Measurements from ENCODE around the gene MOV10L1. TPM values are rescaled to one million over a fixed set of nuclear protein-coding genes. Genes with fewer than 3 reads are reported as not detected.

The MOV10L1 gene
- polyA plus RNA-seq (ENCODE audit: insufficient read length) = 0.82 TPM

GRCh38 chr22:50089682-50090411 is at the start of gene MOV10L1:
TSS of gene MOV10L1 (plus strand) at chr22:50090006. CDS start at chr22:50090089, 83 bp downstream.
- no peak for DNase-seq (ENCODE audit: low read depth)

- no peak for DNase-seq (ENCODE audit: low read depth)
These were observed 49.1 kb upstream of the MOV10L1 start for GRCh38 chr22:50040717-50041116.

DNA sequence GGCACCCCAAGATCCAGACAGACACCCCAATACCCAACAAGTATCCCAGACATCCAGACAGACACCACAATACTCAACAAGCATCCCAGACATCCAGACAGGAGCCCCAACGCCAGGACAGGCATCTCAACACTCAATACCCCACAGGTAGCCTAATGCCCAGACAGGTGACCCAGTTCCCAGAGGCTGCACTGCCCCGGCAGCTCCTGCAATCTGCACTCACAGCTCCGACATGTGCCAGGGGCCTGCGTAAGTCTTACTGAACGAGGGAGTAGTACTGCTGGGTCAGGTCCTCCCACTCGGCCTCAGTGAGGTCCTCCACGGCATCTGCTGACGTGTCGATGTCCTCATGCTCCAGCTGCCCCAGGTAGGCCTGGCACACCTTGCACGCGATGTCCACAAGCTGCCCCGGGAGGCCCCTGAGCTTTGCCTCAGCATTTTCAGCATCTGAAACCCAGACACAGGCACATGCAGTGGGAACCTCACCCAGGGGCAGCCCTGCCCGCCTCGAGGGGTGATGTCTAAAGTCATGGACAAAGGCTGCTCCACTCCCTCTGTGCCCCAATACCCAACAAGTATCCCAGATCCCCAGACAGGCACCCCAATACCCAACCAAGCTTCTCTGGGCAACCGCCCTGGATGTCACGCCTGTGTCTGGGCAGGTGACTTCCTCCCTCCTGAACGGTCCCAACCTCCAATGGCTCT is 48.3 kb upstream of the MOV10L1 start:
- no peak for DNase-seq (ENCODE audit: low read depth)

- no peak for DNase-seq (ENCODE audit: low read depth)
These were observed 45.2 kb upstream of the MOV10L1 start for GRCh38 chr22:50044485-50045118.

- DNase-seq (ENCODE audit: low read depth) = no peak
These were observed 44.4 kb upstream of the MOV10L1 start for GRCh38 chr22:50045211-50046018.

GRCh38 chr22:50046019-50046415 is 43.8 kb upstream of the MOV10L1 start:
- no peak for DNase-seq (ENCODE audit: low read depth)

DNA sequence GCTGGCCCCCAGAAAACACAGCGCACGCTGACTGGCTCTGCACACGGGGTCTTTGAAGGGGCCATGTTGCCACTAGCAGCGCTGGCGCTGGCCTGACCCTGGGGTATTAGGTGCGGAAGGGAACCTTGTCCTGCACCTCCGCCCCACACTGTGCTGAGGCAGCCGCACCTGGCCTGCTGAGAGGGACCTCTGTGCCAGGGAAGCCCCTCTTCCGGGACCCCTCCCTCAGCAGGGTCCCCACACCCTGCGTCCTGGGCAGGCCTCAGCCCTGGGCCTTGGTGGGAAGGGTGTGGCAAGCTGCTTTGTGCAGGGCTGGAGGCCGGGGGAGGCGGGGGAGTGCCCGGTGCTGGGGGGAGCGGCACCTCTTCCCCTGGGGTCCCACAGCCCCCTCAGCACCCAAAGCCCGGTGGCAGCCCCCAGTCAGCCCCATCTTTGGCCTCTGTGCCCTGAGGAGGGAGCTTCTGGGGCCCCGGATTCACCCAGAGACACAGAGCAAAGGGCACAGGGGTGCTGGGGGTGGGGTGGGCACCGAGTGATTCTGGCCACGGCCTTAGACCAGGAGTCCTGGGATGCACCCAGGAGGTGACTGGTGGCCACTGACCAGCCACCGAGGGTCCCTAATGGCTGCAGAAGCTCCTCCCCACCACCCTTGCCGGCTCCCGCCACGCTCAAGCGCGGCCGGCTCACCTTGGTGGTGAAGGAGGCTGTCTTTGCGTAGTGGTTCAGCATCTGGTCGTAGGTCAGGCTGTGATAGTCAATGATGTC is 43.1 kb upstream of the MOV10L1 start:
- DNase-seq (ENCODE audit: low read depth) = no peak

GRCh38 chr22:50047346-50047745 is 42.5 kb upstream of the MOV10L1 start:
- DNase-seq (ENCODE audit: low read depth) = no peak

GRCh38 chr22:50048061-50048765 is 41.6 kb upstream of the MOV10L1 start:
- DNase-seq (ENCODE audit: low read depth) = no peak

- no peak for DNase-seq (ENCODE audit: low read depth)
These were observed 41.0 kb upstream of the MOV10L1 start for GRCh38 chr22:50048836-50049235.

DNA sequence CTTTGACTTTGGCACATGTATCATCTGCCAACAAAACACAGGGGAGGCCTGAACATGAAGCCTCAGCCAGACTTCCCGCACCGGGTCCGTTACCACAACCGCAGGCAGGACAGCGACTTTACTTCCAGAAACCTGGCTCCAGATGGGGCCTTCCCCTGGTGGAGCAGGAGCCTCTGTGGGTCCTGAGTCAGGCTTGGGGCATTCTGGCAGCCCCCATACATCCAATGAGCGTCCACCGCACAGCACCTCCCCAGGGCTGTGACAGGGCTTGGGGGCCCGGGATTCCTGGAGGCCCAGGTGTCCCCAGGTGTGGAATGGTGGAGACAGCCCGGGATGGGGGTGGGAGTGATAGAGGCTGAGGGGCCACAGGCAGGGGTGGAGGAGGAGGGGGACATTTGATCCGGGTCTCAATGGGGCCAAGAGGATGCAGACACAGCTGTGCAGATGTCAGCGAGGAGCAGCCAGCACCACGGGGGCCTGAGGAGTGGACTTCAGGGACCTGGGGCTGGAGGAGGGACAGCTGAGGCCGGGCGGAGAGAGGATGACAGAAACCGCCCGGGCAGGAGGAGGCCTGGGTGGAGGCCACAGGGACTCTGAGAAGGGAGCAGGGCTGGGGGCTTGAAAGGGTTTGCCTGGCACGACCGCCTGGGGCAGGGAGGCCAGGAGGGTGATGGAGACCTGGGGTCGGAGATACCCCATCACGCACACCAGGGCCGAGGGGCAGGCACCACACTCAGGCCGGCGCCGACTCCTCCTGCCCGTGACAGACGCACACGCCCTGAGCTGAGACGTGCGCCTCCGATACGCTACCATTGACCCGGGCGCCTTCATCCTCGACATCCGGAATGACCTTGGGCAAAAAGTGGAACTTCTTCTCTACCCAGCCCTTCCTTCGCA is 40.3 kb upstream of the MOV10L1 start:
- no peak for DNase-seq (ENCODE audit: low read depth)

- no peak for DNase-seq (ENCODE audit: low read depth)
These were observed 37.9 kb upstream of the MOV10L1 start for GRCh38 chr22:50051930-50052329.

DNA sequence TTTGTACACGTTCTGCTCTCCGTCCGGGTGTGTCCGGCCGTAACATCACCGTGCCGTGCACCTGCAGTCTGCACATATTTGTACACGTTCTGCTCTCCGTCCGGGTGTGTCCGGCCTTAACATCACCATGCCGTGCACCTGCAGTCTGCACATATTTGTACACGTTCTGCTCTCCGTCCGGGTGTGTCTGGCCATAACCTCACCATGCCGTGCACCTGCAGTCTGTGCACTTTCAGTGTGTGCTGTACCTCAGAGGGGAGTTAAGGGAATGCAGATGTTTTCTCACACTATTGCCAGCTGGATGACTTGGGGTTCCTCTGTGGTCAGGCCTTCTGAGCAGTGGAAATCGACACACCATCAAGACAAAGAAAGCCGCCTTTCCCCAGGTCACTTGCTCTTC is 35.9 kb upstream of the MOV10L1 start:
- DNase-seq (ENCODE audit: low read depth) = no peak

DNA sequence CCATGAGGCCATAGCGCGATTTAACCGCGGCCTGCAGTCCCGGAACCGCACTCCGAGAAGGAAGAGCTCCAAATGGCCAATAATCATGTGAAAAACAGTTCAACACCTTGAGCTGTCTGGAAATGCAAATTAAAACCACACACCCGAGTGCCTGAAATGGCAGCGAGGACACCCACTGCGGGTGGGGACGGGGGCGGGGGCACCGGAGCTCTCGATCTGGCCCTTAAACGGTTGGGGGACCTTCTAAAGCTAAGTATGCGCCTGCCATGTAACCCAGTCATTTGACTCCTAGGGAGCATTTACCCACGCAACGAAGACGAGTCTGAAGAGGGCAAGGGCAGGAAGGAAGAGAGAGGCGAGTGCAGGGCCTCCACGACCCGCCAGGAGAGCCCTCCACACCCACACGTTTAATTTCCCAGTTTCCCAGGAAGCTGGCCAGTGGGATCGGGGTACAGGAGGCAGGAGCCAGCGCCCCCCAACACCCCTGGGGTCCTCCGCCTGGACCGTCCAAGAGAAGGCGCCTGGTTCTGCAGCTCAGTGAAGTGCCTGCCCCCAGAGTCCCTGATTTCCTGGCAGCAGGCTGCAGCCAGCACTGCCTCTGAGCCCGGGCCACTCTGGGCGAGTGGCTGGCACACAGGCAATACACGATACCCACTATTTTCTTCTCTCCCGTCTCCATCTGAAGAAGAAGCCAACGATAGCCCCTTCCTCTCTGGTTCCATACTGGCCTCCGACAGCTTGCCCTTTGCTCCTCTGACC is 33.4 kb upstream of the MOV10L1 start:
- DNase-seq (ENCODE audit: low read depth) = no peak

GRCh38 chr22:50057278-50058060 is 32.3 kb upstream of the MOV10L1 start:
- no peak for DNase-seq (ENCODE audit: low read depth)

- no peak for DNase-seq (ENCODE audit: low read depth)
These were observed 31.5 kb upstream of the MOV10L1 start, which contains the start of gene TTLL8 for GRCh38 chr22:50058061-50058905. TSS of gene TTLL8 (minus strand) at chr22:50058298.
